Measurements from ENCODE around the gene VPS54.

- no peak for TF ChIP-seq POLR2A (IDR thresholded peaks at IDR 0.05)
- no peak for TF ChIP-seq EP300 (IDR thresholded peaks at IDR 0.05)
These were observed 10.0 kb upstream of the VPS54 start for GRCh38 chr2:64029116-64029665.

All from gastroesophageal sphincter (tissue), 2 donors.